ENCODE data around the gene ZWINT.
A peak's percentile ranks its signal among the peaks of the same experiment; 100 is the strongest.

Gene ZWINT, protein sequence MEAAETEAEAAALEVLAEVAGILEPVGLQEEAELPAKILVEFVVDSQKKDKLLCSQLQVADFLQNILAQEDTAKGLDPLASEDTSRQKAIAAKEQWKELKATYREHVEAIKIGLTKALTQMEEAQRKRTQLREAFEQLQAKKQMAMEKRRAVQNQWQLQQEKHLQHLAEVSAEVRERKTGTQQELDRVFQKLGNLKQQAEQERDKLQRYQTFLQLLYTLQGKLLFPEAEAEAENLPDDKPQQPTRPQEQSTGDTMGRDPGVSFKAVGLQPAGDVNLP

DNA sequence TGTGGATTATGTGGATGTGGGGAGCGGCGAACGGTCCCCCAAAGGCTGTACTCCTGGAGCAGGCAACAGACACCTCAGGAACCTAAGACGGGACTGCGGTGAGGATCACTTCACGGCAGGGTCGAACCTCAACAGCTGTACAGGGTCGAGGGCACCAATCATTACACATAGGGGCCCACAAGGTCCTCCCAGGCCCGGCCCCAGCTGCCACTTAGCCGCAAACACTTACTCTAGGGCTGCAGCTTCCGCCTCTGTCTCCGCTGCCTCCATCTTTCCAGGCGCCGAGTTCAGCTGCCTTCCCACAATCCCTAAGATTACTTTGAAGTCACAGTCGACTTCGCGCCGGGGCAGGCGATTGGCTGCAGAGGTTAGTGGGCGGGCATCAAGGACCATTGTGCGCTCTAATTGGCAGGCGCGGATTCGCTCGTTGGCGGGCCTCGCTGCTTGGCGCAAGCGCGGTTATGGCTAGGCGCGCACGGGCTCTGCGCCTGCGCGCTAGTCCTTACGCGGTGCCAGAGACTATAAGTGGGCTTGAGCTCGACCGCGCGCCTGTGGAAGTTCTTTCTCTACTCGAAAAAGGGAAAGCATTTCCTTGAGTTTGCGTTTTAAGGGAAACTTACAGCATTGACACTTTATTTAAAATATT is at the start of gene ZWINT:
Gene ZWINT (minus strand): TSS at position 293 of the 646 bp plus-strand sequence. CDS start 23 bp downstream, at position 270.
- peak within 1 kb of the TSS; percentile 78 for H3K4me3 ChIP-seq (ENCODE audit: low read depth, low read length)
- DNase-seq (ENCODE audit: low read depth): peak; percentile 98
- TF ChIP-seq, protein P1, sequence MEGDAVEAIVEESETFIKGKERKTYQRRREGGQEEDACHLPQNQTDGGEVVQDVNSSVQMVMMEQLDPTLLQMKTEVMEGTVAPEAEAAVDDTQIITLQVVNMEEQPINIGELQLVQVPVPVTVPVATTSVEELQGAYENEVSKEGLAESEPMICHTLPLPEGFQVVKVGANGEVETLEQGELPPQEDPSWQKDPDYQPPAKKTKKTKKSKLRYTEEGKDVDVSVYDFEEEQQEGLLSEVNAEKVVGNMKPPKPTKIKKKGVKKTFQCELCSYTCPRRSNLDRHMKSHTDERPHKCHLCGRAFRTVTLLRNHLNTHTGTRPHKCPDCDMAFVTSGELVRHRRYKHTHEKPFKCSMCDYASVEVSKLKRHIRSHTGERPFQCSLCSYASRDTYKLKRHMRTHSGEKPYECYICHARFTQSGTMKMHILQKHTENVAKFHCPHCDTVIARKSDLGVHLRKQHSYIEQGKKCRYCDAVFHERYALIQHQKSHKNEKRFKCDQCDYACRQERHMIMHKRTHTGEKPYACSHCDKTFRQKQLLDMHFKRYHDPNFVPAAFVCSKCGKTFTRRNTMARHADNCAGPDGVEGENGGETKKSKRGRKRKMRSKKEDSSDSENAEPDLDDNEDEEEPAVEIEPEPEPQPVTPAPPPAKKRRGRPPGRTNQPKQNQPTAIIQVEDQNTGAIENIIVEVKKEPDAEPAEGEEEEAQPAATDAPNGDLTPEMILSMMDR (IDR thresholded peaks at IDR 0.05; ENCODE audit: insufficient read depth, low read depth, low read length, missing control alignments): no peak

DNA sequence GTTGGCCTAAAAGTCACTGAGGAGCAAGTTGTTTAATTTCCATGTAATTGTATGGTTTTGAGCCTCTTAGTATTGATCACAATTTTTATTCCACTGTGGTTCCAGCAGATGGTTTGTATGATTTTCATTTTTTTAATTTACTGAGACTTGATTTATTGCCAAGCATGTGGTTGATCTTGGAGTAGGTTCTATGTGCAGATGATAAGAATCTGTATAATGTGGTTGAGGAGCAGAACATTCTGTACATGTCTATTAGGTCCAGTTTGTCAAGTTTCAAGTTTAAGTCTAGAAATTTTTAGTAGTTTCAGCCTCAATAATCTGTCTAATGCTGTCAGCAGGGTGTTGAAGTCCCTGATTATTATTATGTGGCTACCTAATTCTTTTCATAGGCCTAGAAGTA is 22.7 kb upstream of the ZWINT start:
- TF ChIP-seq, protein P1 (IDR thresholded peaks at IDR 0.05; ENCODE audit: insufficient read depth, low read depth, low read length, missing control alignments): no peak
- no peak overlapping the region for H3K4me3 ChIP-seq (ENCODE audit: low read depth, low read length)
- DNase-seq (ENCODE audit: low read depth): no peak

DNA sequence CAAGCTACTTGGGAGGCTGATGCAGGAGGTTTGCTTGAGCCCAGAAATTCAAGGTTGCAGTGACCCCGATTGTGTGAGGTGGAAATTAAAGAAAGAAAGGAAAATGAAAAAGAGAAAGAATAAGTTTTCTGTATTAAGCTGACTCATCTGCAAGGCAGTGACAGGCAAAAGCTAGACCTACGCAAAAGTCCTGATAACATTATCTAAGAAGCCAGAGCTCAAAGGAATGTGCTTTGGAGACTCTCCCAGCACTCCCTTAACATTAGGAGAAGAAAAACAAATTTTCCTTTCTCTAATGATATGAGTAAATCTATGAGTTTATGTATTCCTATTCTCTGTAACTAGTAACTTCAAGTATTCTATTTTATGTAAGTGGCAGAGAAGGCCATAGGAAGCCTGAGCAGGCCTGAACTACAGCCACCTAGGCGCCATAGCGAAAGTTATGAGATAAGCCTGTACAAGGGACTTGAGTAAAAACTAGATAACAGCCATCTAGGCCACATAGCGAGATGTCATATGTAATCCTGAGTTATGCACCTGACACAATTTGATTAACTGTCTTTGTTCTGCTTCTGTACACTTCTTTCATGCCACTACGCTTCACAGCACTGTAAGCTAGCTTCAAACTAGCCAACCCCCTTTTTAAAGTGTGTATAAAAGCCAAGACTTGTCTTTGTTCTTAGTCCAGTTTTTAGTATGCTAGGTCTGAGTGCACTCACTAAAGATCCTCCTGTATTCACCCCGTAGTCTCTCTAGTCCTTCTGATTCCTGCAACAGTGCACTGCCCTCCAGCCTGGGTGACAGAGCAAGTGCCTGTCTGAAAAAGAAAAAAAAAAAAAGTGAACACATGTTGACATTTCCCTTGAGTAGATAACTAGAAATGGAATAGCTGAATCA is 9.4 kb upstream of the ZWINT start:
- H3K4me3 ChIP-seq (ENCODE audit: low read depth, low read length): no peak overlapping the region
- no peak for DNase-seq (ENCODE audit: low read depth)
- TF ChIP-seq, protein P1 (IDR thresholded peaks at IDR 0.05; ENCODE audit: insufficient read depth, low read depth, low read length, missing control alignments): no peak

DNA sequence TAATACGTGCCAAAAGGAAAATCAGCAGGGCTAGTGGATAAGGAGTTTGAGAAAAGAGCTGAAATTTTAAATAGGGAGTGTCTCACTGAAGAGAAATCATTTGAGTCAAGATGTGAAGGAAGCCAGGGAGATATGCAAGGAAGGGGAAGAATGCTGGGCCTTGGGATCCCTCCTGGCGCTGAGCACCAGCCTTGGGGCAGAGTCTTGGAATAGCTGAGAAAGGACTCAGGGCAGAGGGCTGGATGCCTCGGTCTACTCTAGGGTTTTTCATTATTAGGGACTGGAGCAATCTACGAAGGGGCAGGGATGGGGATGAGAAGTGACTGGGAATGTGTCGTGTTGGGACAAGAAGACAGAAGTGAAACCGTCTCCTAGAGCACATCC is 484 bp downstream of the ZWINT start:
- TF ChIP-seq, protein P1 (IDR thresholded peaks at IDR 0.05; ENCODE audit: insufficient read depth, low read depth, low read length, missing control alignments): no peak
- DNase-seq (ENCODE audit: low read depth): peak; percentile 4
- peak overlapping the region; percentile 78 for H3K4me3 ChIP-seq (ENCODE audit: low read depth, low read length)

DNA sequence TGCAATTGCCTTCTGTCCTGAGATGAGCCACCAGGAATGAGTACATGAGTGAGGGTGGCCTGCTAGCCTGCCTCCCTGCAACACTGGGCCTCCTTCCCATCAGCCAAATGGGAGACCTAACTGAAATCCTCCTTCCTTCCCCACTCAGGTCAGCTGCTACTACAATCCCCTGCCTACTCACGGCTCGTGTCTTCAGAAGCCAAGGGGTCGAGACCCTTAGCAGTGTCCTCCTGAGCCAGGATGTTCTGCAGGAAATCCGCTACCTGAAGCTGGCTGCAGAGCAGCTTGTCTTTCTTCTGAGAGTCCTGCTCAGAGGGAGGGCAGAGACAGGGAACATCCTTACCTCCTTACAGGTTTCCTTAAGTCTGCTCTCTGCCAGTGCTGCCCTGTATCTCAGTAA is 1.2 kb downstream of the ZWINT start:
- H3K4me3 ChIP-seq (ENCODE audit: low read depth, low read length): peak overlapping the region; percentile 78
- DNase-seq (ENCODE audit: low read depth): no peak
- TF ChIP-seq, protein P1 (IDR thresholded peaks at IDR 0.05; ENCODE audit: insufficient read depth, low read depth, low read length, missing control alignments): no peak

DNA sequence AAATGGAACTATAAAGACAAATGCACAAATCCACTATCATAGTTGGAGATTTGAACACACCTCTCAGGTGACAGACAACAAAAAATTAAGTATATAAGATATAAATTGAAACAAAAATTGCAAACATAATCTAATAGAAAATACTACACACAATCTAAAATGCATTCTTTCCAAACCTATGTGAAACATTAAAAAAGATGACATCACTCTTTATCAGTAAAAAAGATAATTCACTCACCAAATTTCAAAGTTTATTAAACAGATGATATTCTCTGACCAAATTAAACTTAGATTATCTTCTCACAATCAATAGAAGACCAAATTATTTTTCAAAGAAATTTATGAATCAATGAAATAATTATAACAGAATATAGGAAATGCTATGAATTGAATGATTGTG is 4.0 kb downstream of the ZWINT start:
- no peak for DNase-seq (ENCODE audit: low read depth)
- H3K4me3 ChIP-seq (ENCODE audit: low read depth, low read length): no peak overlapping the region
- TF ChIP-seq, protein P1 (IDR thresholded peaks at IDR 0.05; ENCODE audit: insufficient read depth, low read depth, low read length, missing control alignments): no peak
